ENCODE results near the gene FYB2. TPM values are rescaled to one million over a fixed set of nuclear protein-coding genes. Genes with fewer than 3 reads are reported as not detected.

Gene FYB2, protein sequence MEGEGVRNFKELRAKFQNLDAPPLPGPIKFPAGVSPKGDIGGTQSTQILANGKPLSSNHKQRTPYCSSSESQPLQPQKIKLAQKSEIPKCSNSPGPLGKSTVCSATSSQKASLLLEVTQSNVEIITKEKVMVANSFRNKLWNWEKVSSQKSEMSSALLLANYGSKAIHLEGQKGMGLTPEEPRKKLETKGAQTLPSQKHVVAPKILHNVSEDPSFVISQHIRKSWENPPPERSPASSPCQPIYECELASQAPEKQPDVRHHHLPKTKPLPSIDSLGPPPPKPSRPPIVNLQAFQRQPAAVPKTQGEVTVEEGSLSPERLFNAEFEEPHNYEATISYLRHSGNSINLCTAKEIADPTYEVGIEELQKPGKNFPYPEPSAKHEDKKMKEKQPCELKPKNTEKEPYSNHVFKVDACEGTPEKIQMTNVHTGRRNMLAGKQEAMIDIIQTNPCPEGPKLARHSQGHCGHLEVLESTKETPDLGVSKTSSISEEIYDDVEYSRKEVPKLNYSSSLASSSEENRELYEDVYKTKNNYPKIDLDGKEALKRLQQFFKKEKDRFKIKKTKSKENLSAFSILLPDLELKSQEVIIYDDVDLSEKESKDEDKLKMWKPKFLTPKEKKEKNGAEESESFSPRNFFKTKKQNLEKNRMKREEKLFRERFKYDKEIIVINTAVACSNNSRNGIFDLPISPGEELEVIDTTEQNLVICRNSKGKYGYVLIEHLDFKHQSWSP
- 6.0 TPM for total RNA-seq
- long read RNA-seq, partial matches to known transcripts = 2 of 8 reads
- long read RNA-seq, other reads (novel, unspliced or antisense) = 6 of 8 reads

DNA sequence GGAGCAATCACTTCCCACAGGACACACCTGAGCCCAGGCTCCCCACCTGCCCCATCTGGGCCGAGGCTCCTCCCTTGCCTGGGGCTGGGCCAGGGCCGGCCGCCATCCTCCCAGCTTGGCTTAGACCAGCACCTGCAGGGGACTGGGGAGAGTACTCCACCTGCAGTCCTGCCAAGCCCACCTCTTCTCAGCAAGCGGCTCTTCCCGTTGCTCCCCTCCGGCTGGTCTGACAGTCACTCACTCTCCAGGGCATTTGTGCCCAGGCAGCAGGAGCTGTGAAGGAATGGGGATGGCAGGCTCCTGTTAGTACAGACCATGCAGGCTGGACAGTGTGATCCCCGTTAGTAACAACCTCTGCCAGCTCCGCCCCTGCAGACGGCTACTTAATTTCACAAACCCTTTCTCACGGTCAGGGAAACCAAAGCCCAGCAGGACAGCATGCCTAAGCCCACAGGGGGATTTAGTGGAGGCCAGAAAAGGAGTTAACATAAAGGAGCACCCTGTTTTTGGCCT, at the start of gene FYB2:
TSS of gene FYB2 (minus strand) at position 18 of the 513 bp plus-strand sequence. CDS start 114 bp downstream, outside the sequence.
- no peak for DNase-seq (ENCODE audit: low spot score)
- intact Hi-C loops (cut with DNase I) = loop anchor here (2.0 to 5.0 kb wide), 2 partner anchors 23 to 172 kb away; partner anchors contain the start of gene PRKAA2

DNA sequence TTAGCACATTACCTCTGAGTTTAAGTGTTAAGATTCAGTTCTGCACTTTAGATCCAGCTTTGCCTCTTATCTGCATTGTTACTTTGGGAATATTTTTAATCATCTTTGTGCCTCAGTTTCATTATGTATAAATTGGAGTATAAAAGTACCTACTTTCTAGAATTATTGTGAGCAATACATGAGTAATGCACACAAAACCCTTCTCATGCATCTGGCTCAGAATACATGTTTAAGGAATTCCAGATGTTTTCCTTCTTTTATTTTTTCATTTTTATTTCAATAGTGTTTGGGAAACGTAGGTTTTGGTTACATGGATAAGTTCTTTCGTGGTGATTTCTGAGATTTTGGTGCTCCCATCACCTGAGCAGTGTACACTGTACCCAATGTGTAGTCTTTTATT, 49.6 kb upstream of the FYB2 start:
- intact Hi-C loops (cut with DNase I) = no loop called here
- no peak for DNase-seq (ENCODE audit: low spot score)

DNA sequence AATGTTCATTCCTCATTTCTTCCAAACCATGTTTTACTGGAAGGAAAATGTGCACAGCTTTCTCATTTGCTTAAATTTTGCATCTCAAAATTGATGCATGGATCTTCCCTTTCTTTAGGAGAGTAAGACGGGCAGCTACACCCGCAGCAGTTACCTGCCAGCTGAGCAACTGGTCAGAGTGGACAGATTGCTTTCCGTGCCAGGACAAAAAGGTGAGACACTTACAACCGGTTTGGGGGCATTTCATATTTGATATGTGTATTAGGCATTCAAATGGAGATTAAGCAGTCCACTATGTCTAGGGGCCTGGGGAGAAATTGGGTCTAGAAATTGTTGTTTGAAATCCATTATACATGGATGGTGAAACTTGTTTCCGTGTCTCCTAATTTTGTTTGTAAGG, 48.3 kb upstream of the FYB2 start:
- no peak for DNase-seq (ENCODE audit: low spot score)
- intact Hi-C loops (cut with DNase I) = no loop called here

DNA sequence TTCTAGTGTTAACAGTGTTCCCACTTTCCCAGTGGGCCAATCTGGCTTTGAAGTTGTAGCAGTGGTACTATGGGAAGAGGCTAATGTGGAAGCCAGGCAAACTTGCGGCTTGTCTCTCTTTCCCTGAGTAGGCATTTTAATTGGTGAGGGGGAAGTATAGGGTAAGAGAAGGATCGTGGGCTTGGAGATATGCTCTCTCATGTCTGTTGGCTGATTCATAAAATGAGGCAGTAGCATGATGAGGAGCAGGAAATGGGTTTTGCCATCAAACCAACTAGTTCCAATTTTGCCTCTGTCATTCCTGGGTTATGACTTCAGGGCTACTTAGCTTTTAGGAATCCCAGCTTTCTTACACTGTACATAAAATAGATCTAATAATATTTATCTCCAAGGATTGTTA, 47.5 kb upstream of the FYB2 start:
- DNase-seq (ENCODE audit: low spot score) = no peak
- intact Hi-C loops (cut with DNase I) = no loop called here

DNA sequence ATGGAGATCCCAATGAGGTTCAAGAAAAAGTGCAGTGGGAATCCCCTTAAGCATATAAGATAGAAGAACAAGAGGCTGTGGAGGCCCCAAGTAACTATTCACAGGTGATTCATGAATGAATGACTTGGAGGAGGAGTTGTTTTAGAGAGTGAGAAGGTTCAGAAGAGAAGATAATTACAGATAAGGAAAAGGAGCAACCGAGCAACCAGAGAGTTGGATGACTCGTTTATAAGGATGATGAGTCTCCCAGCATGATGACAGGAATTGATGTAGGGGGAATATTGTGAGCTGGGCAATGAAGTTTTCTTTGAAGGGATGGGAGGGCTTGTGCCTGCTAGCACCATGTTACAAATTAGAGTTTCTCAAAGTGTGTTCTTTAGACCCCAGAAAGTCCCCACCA, 45.2 kb upstream of the FYB2 start:
- intact Hi-C loops (cut with DNase I) = no loop called here
- DNase-seq (ENCODE audit: low spot score) = no peak

DNA sequence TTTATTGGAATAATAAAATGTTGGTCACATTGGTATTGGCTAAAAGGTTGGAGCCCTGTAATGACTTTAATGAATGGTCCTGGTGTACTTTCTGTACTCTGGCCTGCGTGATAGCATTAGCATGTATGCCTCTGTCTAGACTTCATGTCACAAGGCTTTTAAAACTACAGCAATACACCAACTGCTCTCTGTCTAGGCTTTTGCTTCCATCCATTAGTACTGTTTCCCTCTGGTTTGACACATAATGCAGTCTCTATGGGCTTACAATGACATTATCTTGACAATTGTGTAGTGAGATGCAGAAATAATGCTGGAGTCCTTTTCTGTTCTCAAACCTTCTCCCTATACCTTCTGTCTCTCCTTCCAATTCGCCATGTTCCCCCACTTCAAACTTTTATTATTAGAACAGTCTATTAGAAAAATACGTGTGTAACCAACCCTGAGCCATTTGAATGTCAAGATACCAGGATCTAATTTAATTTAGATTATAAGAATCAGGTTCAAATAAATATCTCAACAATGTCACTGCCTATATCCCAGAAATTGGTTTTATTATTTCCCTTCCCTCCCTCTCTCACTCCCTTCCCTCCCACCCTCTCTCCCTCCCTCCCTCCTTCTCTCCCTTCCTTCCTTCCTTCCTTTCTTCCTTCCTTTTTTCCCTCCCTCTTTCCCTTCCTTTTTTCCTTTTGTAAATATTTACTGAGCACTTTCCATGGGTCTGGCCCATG, 44.2 kb upstream of the FYB2 start:
- no peak for DNase-seq (ENCODE audit: low spot score)
- intact Hi-C loops (cut with DNase I) = no loop called here

DNA sequence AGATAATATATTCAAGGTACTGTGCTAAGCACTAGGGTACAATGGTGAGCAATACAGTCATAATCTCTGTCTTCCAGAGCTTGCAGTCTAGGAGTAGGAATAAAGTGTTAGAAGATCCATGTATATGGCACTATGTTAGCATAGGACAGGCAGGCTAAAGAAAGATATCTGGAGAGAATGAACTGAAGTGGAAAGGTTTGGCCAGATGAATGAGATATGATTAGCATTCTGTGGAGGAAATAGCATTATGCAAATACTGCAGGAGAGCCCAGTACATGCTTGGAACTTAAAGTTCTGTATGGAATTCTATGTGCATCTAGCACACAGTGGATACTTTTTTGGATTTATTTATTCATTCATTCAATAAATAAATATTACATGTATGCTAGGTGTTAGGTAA, 40.1 kb upstream of the FYB2 start:
- DNase-seq (ENCODE audit: low spot score) = no peak
- intact Hi-C loops (cut with DNase I) = no loop called here

DNA sequence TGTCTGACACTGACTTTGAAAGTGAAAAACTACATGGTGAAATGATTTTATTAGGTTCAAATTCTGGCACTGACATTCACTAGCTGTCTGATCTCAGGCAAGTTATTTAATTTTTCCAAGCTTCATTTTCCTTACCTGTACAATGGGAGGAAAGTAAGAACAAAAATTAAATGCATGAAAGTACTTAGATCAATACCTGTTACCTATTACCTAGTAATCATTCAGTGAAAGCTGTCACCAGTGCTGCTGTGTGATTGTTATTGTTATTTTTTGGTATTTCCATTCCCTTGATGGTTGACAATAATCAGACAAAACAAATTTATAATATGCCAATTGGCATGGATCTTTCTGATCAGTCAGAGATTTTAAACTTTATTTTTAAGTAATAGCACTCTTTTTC, 37.0 kb upstream of the FYB2 start:
- intact Hi-C loops (cut with DNase I) = no loop called here
- DNase-seq (ENCODE audit: low spot score) = no peak

DNA sequence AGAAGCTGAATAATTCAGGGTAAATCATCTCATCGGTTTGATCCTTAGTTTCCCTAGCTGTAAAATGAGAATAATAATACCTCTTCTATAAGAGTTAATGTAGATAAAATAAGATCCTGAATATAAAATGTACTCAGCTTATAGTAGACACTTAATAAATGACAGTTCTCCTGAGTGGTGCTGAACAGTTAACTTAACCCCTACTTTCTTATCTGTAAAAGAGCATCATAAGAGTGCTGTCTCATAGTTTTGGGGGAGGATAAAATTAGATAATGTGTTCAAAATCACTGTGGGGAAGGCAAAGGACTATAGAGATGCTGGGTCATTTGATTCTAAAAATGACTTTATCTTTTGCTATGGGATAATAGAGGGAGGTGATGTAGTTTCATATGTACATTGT, 36.0 kb upstream of the FYB2 start:
- intact Hi-C loops (cut with DNase I) = no loop called here

DNA sequence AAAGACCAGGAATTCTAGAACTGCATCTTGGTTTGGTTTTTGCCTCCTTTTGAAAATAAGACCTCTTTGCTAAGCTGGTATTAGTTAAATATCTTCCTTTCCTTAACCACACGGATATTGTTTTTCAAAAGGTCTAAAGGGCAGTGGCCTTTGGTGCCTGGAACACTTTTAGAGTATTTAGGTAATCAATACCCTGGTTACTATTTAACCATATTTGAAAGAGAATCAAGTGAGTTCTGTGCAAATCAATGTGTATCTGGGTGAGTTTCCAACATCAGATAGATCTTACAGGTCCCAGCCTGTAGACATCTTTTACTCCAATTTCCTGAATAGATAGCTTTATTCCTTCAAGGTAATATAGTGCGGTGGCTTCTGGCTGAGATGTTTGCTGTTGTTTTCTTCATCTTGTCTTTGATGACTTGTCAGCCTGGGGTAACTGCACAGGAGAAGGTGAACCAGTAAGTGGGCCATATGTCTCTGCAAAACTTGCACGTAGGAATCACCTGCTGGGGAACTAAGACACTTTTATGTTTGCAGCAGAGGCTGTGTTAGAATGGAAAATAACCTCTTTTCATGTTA, 35.4 kb upstream of the FYB2 start, which contains the start of gene C8A:
TSS of gene C8A (plus strand) at position 277 of the 579 bp plus-strand sequence. CDS start at position 382, 105 bp downstream.
- intact Hi-C loops (cut with DNase I) = no loop called here
- DNase-seq (ENCODE audit: low spot score) = no peak

More for the DNA sequence above, 36.0 kb upstream of the FYB2 start:
- no peak for DNase-seq (ENCODE audit: low spot score)

DNA sequence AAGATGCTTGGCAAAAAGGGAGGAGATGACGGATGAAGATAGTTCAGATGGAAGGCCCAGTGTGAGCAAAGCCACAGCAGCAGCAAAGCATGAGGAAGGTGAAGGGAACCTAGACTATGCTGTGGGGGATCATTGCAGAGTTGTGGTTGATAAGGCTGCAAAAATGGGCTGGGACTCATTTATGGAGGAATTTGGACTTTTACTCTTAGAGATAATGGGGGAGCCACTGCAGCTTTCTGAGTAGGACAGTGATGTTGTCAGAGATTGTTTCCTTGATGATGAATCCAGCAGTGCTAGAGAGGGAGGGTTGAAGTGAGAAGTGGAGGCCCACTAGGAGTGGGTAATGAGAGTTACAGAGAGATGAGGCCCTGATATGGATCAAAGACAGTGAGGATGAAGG, 33.3 kb upstream of the FYB2 start:
- DNase-seq (ENCODE audit: low spot score) = no peak
- intact Hi-C loops (cut with DNase I) = no loop called here

DNA sequence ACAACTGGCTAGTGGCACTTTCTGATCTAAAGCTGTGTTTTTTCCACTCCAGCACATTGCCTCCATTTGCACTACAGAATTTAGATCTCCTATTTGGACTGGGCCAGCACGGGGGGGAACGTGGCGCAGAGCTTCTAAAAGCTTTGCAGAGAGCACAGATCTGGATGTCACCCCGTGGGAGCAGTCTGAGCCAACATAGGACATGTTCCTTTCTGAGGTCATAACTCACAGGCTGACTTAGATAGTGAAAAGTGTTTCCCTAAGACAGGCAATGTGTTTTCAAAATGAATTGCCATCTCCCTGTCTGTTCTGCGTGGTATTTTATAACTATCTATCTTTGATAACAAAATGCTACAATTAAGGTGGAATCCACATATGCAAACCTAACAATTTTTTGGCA, 31.7 kb upstream of the FYB2 start:
- no peak for DNase-seq (ENCODE audit: low spot score)
- intact Hi-C loops (cut with DNase I) = no loop called here

DNA sequence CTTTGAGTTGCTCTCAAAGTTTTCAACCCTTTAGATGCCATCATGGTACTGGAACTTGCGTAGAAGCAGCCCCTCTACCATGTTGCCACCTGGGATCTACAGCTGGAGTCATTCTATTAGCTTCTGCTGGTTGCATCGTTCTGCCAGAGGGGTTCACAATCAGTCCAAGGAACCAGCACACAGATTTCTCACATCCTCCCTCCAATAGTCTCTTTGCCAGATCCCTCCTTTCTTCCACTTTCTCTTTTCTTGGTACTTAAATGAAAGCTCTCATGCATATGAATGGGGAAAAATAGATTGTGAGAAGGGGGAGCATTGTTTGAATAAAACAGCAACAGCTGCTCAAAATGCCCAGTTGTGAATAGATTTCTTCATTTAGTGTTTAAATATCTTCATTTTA, 31.2 kb upstream of the FYB2 start:
- DNase-seq (ENCODE audit: low spot score) = no peak
- intact Hi-C loops (cut with DNase I) = no loop called here

DNA sequence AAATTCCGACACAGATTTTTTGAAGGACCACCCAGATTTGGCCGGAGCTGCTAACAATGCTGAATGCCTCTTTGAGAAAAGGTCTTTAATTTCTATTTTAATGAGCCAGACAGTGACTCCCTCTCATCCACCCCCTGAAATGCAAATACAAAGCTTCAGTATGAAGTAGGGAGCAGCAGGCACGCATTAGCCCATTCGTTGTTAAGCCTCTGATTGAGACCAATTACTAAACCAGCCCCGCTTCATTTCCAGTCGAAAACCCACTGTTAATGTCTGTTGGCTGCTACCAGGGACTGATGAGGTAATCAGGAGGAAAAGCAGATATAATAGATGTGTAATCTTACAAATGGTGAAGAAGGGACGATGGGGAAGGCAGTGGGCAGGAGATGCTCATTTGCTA, 30.5 kb upstream of the FYB2 start:
- intact Hi-C loops (cut with DNase I) = no loop called here
- DNase-seq (ENCODE audit: low spot score) = no peak

DNA sequence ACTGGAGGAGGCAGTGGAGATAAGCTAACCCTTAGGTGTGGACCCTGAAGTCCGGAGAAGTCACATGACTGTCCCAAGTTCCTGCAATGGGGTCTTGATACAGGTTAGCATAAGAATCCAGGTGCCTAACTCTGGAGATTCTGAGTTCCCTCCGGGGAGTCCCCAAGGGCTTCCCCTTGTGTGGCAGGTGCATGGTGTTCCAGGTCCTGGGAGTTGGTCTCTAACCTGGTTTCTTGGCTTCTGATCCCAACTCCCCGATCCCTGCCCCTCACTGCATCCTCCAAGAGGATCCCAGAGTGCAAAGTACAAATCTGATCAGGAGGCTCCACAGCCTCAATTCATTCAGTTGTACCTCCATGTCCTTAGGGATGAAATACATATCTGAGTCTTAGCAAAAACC, 26.1 kb upstream of the FYB2 start:
- no peak for DNase-seq (ENCODE audit: low spot score)
- intact Hi-C loops (cut with DNase I) = no loop called here

DNA sequence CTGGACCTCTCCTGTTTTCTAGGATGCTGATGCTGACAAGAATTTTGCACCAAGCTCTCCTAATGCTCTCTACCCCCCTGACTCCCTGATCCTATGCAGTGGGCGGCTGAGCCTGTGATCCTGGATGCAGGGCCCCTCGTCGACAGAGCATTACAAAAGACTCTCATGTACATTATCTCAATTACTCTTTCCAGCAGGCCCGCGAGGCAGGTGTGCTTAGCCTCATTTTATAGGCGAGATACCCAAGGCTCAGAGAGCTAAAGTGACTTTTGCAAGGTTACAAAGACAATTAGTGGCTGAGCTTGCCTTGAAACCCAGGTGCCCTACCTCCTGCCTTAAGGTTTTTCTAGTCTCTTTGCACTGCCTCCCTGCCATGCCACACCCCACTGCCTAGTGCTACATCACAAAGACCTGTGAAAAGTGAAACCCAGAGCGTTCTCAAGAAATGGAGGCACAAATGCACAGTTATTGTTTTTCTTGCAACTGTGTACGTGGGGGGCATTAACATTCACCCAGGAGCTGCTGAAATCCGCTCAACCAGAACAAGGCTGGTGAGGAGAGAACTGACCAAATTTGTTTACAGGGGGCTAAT, 25.4 kb upstream of the FYB2 start:
- intact Hi-C loops (cut with DNase I) = no loop called here
- no peak for DNase-seq (ENCODE audit: low spot score)

DNA sequence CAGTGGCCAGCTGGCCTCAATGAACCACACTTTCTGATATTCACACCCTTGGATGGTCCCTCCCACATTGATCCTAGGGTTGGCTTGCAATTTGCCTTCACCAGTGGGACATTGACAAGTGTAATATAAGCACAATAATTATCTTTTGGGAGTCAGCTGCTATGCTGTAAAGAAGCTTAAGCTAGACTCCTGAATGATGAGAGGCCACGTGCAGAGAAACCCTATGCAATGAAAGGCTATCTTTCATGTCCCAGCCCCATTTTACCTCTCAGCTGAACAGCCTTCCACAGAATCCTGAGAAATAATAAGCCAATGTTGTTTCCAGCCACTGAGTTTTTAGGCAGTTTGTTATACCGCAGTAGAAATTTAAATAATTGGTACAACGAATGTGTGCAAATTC, 24.3 kb upstream of the FYB2 start:
- no peak for DNase-seq (ENCODE audit: low spot score)
- intact Hi-C loops (cut with DNase I) = no loop called here

DNA sequence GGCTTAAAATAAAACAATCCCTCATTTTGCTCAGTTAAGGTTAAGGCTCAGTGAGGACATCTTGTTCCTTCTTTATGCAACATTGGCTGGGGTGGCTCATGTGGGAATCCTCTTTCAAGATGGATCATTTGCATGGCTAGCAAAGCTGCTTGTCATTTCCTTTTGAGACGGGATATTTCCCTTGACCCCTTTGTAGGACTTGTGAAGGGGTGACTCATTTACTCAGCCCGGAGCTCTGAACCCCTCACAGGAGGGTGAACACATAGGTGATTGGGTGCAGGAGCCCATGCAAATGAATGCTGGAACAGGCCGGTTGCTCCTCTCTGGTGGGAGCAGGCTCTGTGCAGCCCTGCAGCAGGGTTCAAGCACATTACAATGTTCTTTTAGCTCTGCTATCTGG, 19.6 kb upstream of the FYB2 start:
- intact Hi-C loops (cut with DNase I) = no loop called here
- DNase-seq (ENCODE audit: low spot score) = no peak

DNA sequence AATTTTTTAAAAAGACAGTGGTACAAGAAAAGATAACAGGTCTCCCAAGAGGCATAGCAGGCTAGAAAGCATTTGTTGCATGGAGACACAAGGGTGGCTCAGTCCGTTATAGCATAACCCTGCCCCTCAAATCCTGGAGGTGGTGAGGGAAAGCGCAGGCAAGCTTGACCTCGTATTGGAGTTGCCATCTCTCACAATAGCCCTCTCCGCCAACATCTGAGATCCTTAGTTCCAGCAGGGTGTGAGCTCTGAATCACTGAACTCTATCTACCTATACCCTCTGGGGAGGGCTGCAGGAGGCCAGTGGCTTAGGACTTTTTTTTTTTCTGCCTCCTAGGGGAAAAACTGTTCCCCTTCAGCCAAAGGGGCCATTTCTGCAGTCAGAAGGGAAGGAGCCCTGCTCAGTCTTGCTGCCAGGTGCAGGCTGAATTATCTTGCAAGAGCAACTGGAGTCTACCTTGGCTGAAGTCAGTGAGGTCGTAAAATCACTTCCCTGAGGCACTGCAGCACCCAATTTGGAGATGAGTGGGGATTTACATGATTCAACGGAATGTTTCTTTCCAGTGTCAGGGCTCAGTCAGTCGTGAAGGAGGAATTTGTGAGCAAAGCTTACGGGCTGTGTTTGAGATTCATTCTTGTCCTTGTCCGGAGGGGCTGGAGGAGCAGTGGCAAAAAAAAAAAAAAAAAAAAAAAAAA, 18.2 kb upstream of the FYB2 start:
- intact Hi-C loops (cut with DNase I) = no loop called here
- no peak for DNase-seq (ENCODE audit: low spot score)

Measured in cardiac septum (tissue), 1 donor.